B cell (primary cell): Measurements from ENCODE around the gene SPEF1.

ENCODE experiments used
- CTCF ChIP-seq: fragments of 200-600 bp; IDR thresholded peaks from one replicate; pipeline ENCODE4 v1.8.0; 2022; ENCODE audit warnings: antibody characterized with exemption, mild to moderate bottlenecking
- EZH2 ChIP-seq: IDR thresholded peaks from 2 replicates; pipeline ENCODE4 v1.6.1; 2012; ENCODE audit warnings: borderline replicate concordance, low read depth, mild to moderate bottlenecking, moderate library complexity, low read length; ENCODE audit not compliant: insufficient read depth, poor library complexity, severe bottlenecking

- TF ChIP-seq CTCF: no peak
- no peak for TF ChIP-seq EZH2
These were observed 3.1 kb upstream of the SPEF1 start for GRCh38 chr20:3784216-3784853.
